ENCODE results near the gene TSPAN31. TPM values are rescaled to one million over a fixed set of nuclear protein-coding genes. Genes with fewer than 3 reads are reported as not detected.

The TSPAN31 gene
- polyA plus RNA-seq, 1 donor (not counting 4 experiments of a cell fraction or from before 2014, with no cell fraction given) = 47.7 TPM

DNA sequence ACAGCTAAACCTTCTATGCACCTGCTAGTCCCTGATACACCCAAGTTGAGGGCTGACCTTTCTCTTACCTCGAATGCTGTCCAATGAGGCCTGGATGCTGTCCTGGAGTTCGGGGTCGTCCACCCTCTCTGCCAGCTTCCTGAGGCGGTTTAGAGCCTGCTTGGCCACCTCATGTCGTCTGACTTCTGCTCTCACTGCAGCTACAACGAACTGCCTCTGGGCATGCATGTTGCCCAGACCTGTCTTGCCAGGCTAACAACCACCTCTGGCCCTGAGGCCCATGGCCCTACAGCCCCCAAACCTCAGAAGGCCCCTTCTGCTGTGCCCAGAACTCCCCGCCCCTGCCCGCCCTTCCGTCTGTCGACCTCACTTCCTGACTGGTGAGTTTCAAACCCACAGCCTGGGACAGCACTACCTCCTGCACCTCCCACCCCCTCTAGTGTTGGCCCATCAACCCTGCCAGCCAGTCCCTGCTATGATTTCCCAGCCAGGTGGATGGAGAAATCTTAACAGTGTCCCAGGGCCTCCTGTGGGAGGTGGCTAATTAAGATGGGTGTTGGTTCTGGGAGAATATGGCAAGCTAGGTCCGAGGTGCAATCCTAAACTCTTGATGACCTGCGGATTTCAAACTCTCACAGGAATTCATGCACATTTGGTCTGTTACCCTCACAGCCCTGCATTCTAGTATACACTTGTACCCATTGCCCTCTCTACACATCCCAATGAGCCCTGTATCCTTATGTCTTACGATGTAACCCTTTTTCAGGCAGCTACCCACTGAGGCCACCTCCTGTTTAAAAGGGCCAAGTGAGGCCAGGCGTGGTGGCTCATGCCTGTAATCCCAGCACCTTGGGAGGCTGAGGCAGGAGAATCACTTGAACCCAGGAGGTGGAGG, 2.7 kb upstream of the TSPAN31 start:
- H3K9me3 ChIP-seq (ENCODE audit: control insufficient read depth, low read depth, low read length) = no peaks in the 10 kb centered on the region
- H3K36me3 ChIP-seq (ENCODE audit: control insufficient read depth in 2 of 2, extremely low read depth in 1 of 2, insufficient read depth in 2 of 2, low read length in 2 of 2) = peaks cover 0 to 1% of the 10 kb centered on the region in 2 experiments
- no peak overlapping the region for H3K4me2 ChIP-seq (ENCODE audit: control insufficient read depth, extremely low read depth, insufficient read depth, low read depth, low read length)
- no peak for DNase-seq (ENCODE audit: low read depth, low spot score)
- FAIRE-seq = no peak
- H2AFZ ChIP-seq (ENCODE audit: control insufficient read depth, low read length) = no peak overlapping the region
- H3K27me3 ChIP-seq (ENCODE audit: control insufficient read depth, extremely low read depth, insufficient read depth, low read length) = peaks cover 32% of the 10 kb centered on the region
- H3K4me3 ChIP-seq (ENCODE audit: control insufficient read depth in 2 of 3, extremely low read depth in 1 of 3, insufficient read depth in 2 of 3, low read depth in 1 of 3, low read length in 3 of 3) = no peak overlapping the region
- dilution Hi-C loops (cut with MboI; ENCODE audit: extremely low pct_ligation_motif_present, low sequenced_read_pairs) = loop anchor here (25.0 kb wide), 1 partner anchor 155 kb away; the partner anchor contains the start of gene PIP4K2C
- H3K27ac ChIP-seq (ENCODE audit: control insufficient read depth, insufficient read depth, low read length) = no peak overlapping the region
- peaks cover 13% of the 10 kb centered on the region for H3K79me2 ChIP-seq (ENCODE audit: control insufficient read depth, insufficient read depth, low read length)
- no peaks in the 10 kb centered on the region for H4K20me1 ChIP-seq (ENCODE audit: control insufficient read depth, extremely low read depth, insufficient read depth, low read length)
- TF ChIP-seq, protein P1, sequence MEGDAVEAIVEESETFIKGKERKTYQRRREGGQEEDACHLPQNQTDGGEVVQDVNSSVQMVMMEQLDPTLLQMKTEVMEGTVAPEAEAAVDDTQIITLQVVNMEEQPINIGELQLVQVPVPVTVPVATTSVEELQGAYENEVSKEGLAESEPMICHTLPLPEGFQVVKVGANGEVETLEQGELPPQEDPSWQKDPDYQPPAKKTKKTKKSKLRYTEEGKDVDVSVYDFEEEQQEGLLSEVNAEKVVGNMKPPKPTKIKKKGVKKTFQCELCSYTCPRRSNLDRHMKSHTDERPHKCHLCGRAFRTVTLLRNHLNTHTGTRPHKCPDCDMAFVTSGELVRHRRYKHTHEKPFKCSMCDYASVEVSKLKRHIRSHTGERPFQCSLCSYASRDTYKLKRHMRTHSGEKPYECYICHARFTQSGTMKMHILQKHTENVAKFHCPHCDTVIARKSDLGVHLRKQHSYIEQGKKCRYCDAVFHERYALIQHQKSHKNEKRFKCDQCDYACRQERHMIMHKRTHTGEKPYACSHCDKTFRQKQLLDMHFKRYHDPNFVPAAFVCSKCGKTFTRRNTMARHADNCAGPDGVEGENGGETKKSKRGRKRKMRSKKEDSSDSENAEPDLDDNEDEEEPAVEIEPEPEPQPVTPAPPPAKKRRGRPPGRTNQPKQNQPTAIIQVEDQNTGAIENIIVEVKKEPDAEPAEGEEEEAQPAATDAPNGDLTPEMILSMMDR (optimal IDR thresholded peaks at IDR 0.05 in 1 of 3, IDR thresholded peaks at IDR 0.05 in 1 of 3, conservative IDR thresholded peaks at IDR 0.05 in 1 of 3; ENCODE audit: extremely low read depth in 1 of 3, insufficient read depth in 2 of 3, low read length in 3 of 3) = peak; percentile 26 to 51 (median 44)
- TF ChIP-seq EZH2 (IDR thresholded peaks at IDR 0.05; ENCODE audit: low read length) = no peak
- no peaks in the 10 kb centered on the region for H3K9me1 ChIP-seq (ENCODE audit: control insufficient read depth, extremely low read depth, insufficient read depth, low read length)
- H3K4me1 ChIP-seq (ENCODE audit: control insufficient read depth, extremely low read depth, insufficient read depth, low read length) = peaks cover 16% of the 10 kb centered on the region
- no peak overlapping the region for H3K9ac ChIP-seq (ENCODE audit: control insufficient read depth, extremely low read depth, insufficient read depth, low read length)

DNA sequence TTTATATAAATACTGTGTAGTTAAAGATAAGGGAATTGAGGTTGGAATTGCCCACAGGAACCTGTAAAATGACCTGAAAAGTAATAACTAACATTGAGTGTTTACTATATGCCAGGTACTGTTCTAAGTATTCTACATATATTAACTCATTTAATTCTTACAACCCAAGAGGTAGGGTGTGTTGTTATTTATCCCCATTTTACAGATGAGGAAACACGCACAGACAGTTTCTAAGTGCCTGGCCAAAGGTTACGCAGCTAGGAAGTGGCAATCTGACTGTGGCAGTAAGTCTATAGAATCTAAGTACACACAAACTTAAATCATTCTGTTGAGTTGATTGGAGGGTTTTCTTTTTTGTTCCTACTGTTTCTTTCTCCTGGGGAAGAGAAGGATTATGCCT, 1.1 kb upstream of the TSPAN31 start:
- no peaks in the 10 kb centered on the region for H4K20me1 ChIP-seq (ENCODE audit: control insufficient read depth, extremely low read depth, insufficient read depth, low read length)
- H3K36me3 ChIP-seq (ENCODE audit: control insufficient read depth in 2 of 2, extremely low read depth in 1 of 2, insufficient read depth in 2 of 2, low read length in 2 of 2) = peaks cover 5 to 8% of the 10 kb centered on the region in 2 experiments
- H3K79me2 ChIP-seq (ENCODE audit: control insufficient read depth, insufficient read depth, low read length) = peaks cover 13% of the 10 kb centered on the region
- H3K9me1 ChIP-seq (ENCODE audit: control insufficient read depth, extremely low read depth, insufficient read depth, low read length) = no peaks in the 10 kb centered on the region
- H3K27ac ChIP-seq (ENCODE audit: control insufficient read depth, insufficient read depth, low read length) = peak overlapping the region; percentile 98
- no peak for TF ChIP-seq EZH2 (IDR thresholded peaks at IDR 0.05; ENCODE audit: low read length)
- TF ChIP-seq, protein P1 (optimal IDR thresholded peaks at IDR 0.05 in 1 of 3, IDR thresholded peaks at IDR 0.05 in 1 of 3, conservative IDR thresholded peaks at IDR 0.05 in 1 of 3; ENCODE audit: extremely low read depth in 1 of 3, insufficient read depth in 2 of 3, low read length in 3 of 3) = no peak
- no peak overlapping the region for H3K9ac ChIP-seq (ENCODE audit: control insufficient read depth, extremely low read depth, insufficient read depth, low read length)
- H2AFZ ChIP-seq (ENCODE audit: control insufficient read depth, low read length) = peak overlapping the region; percentile 90
- H3K4me1 ChIP-seq (ENCODE audit: control insufficient read depth, extremely low read depth, insufficient read depth, low read length) = peaks cover 16% of the 10 kb centered on the region
- FAIRE-seq (no peak), DNase-seq (ENCODE audit: low read depth, low spot score) (no peak)
- peak overlapping the region; percentile 94 for H3K4me2 ChIP-seq (ENCODE audit: control insufficient read depth, extremely low read depth, insufficient read depth, low read depth, low read length)
- H3K9me3 ChIP-seq (ENCODE audit: control insufficient read depth, low read depth, low read length) = no peaks in the 10 kb centered on the region
- peak overlapping the region in 2 of 3 experiments; percentile 97 to 99 for H3K4me3 ChIP-seq (ENCODE audit: control insufficient read depth in 2 of 3, extremely low read depth in 1 of 3, insufficient read depth in 2 of 3, low read depth in 1 of 3, low read length in 3 of 3)
- dilution Hi-C loops (cut with MboI; ENCODE audit: extremely low pct_ligation_motif_present, low sequenced_read_pairs) = loop anchor here (25.0 kb wide), 1 partner anchor 156 kb away; the partner anchor contains the start of gene PIP4K2C
- peaks cover 21% of the 10 kb centered on the region for H3K27me3 ChIP-seq (ENCODE audit: control insufficient read depth, extremely low read depth, insufficient read depth, low read length)

Data from keratinocyte (primary cell).